EL (cell line): ENCODE measurements around the gene ZBTB1.

Experiments used
- DNase-seq: peaks from one replicate; pipeline ENCODE4 v3.0.0-alpha.2; 2016

ZBTB1 gene

GRCh38 chr14:64573109-64573508, 68.5 kb downstream of the ZBTB1 start:
- DNase-seq, result no peak
